ENCODE measurements around the gene SNRPB2. TPM values are rescaled to one million over a fixed set of nuclear protein-coding genes. Genes with fewer than 3 reads are reported as not detected.

The SNRPB2 gene
- total RNA-seq, 2 donors from 2014 or later, result 75.9 to 89.2 TPM

- H3K27ac ChIP-seq (ENCODE audit: low read depth, low read length), result no peak overlapping the region
- H3K4me1 Mint-ChIP-seq, result peaks cover 7% of the 10 kb centered on the region
- H3K4me1 ChIP-seq (ENCODE audit: control insufficient read depth, insufficient read depth, low read length), result peaks cover 6% of the 10 kb centered on the region
- no peak for TF ChIP-seq CTCF (conservative IDR thresholded peaks at IDR 0.05)
- no peak for DNase-seq
- H3K27me3 Mint-ChIP-seq (ENCODE audit: insufficient read depth), result peaks cover 15% of the 10 kb centered on the region
- no peak overlapping the region for H3K27ac Mint-ChIP-seq
- H3K36me3 Mint-ChIP-seq (ENCODE audit: low read depth), result peaks cover 49% of the 10 kb centered on the region
- WGBS, 2 experiments (ENCODE audit: insufficient coverage in 1 of 2, insufficient read length in 1 of 2), result 92 to 100% methylated on average over 4 of the region's 4 CpGs
- H3K9me3 Mint-ChIP-seq, result peaks cover 10% of the 10 kb centered on the region
- no peak overlapping the region for H3K4me3 ChIP-seq (ENCODE audit: low read length)
- no peak overlapping the region for H3K9ac ChIP-seq (ENCODE audit: extremely low read depth, low read length, poor library complexity, severe bottlenecking)
- H3K36me3 ChIP-seq (ENCODE audit: control insufficient read depth, insufficient read depth, low read length), result peaks cover 62% of the 10 kb centered on the region
- peaks cover 9% of the 10 kb centered on the region for H3K9me3 ChIP-seq (ENCODE audit: control insufficient read depth, low read length)
- H3K27me3 ChIP-seq (ENCODE audit: control insufficient read depth, insufficient read depth, low read length, poor library complexity, severe bottlenecking), result peaks cover 10% of the 10 kb centered on the region
- H3K4me3 Mint-ChIP-seq, result no peak overlapping the region
Observed at GRCh38 chr20:16732506-16733152, 2.8 kb downstream of the SNRPB2 start.

GRCh38 chr20:16740365-16741072 is 10.7 kb downstream of the SNRPB2 start:
- no peak for TF ChIP-seq CTCF (conservative IDR thresholded peaks at IDR 0.05)
- no peaks in the 10 kb centered on the region for H3K4me1 ChIP-seq (ENCODE audit: control insufficient read depth, insufficient read depth, low read length)

GRCh38 chr20:16744178-16744807 is 14.5 kb downstream of the SNRPB2 start:
- H3K27ac ChIP-seq (ENCODE audit: low read depth, low read length), result no peak overlapping the region
- H3K36me3 ChIP-seq (ENCODE audit: control insufficient read depth, insufficient read depth, low read length), result peaks cover 30% of the 10 kb centered on the region
- Mint-ChIP-seq H3K4me1 (no peaks in the 10 kb centered on the region), H3K27ac (no peak overlapping the region), H3K36me3 (ENCODE audit: low read depth) (peaks cover 25% of the 10 kb centered on the region), H3K4me3 (no peak overlapping the region), H3K27me3 (ENCODE audit: insufficient read depth) (no peaks in the 10 kb centered on the region), H3K9me3 (no peaks in the 10 kb centered on the region)
- no peaks in the 10 kb centered on the region for H3K9me3 ChIP-seq (ENCODE audit: control insufficient read depth, low read length)
- H3K4me3 ChIP-seq (ENCODE audit: low read length), result no peak overlapping the region
- H3K27me3 ChIP-seq (ENCODE audit: control insufficient read depth, insufficient read depth, low read length, poor library complexity, severe bottlenecking), result no peaks in the 10 kb centered on the region
- no peak overlapping the region for H3K9ac ChIP-seq (ENCODE audit: extremely low read depth, low read length, poor library complexity, severe bottlenecking)
- no peak for DNase-seq
- no peak for TF ChIP-seq CTCF (conservative IDR thresholded peaks at IDR 0.05)
- 89 to 90% methylated on average over 2 to 3 of the region's 3 CpGs for WGBS, 2 experiments (ENCODE audit: insufficient coverage in 1 of 2, insufficient read length in 1 of 2)
- no peaks in the 10 kb centered on the region for H3K4me1 ChIP-seq (ENCODE audit: control insufficient read depth, insufficient read depth, low read length)

More at GRCh38 chr20:16740365-16741072, 10.7 kb downstream of the SNRPB2 start:
- H3K36me3 Mint-ChIP-seq (ENCODE audit: low read depth), result peaks cover 47% of the 10 kb centered on the region
- H3K4me1 Mint-ChIP-seq, result no peaks in the 10 kb centered on the region
- Histone ChIP-seq H3K9me3 (ENCODE audit: control insufficient read depth, low read length) (no peaks in the 10 kb centered on the region), H3K9ac (ENCODE audit: extremely low read depth, low read length, poor library complexity, severe bottlenecking) (no peak overlapping the region), H3K27me3 (ENCODE audit: control insufficient read depth, insufficient read depth, low read length, poor library complexity, severe bottlenecking) (no peaks in the 10 kb centered on the region), H3K27ac (ENCODE audit: low read depth, low read length) (no peak overlapping the region), H3K36me3 (ENCODE audit: control insufficient read depth, insufficient read depth, low read length) (peaks cover 65% of the 10 kb centered on the region), H3K4me3 (ENCODE audit: low read length) (no peak overlapping the region)
- WGBS, 2 experiments (ENCODE audit: insufficient coverage in 1 of 2, insufficient read length in 1 of 2), result 93 to 100% methylated on average over 3 to 5 of the region's 6 CpGs
- no peak for DNase-seq
- H3K27me3 Mint-ChIP-seq (ENCODE audit: insufficient read depth), result no peaks in the 10 kb centered on the region
- no peaks in the 10 kb centered on the region for H3K9me3 Mint-ChIP-seq
- no peak overlapping the region for H3K27ac Mint-ChIP-seq
- H3K4me3 Mint-ChIP-seq, result no peak overlapping the region

All from endodermal cell (in vitro differentiated cells).